MM.1S (cell line): Measurements from ENCODE around the gene MGARP.

Experiments
- DNase-seq: peaks from one replicate; pipeline ENCODE4 v3.0.0-alpha.2; 2015
- H2AFZ ChIP-seq: fragments of 300-600 bp; sonication (generic); 2 replicates; pipeline ENCODE4 v1.6.0; 2016; ENCODE audit warnings: antibody characterized with exemption, low read length
- H3F3A ChIP-seq: fragments of 300-600 bp; sonication (generic); 2 replicates; pipeline ENCODE4 v1.6.1; 2016; ENCODE audit warnings: mild to moderate bottlenecking, antibody characterized with exemption, low read length, moderate library complexity, mixed read lengths; ENCODE audit not compliant: insufficient read depth
- H3K27ac ChIP-seq: fragments of 300-600 bp; sonication (generic); 2 replicates; pipeline ENCODE4 v1.5.1; 2016; ENCODE audit warnings: mild to moderate bottlenecking, low read length
- H3K27me3 ChIP-seq: fragments of 300-600 bp; sonication (generic); replicated peaks from 2 replicates; pipeline ENCODE4 v1.6.0; 2016; ENCODE audit warnings: low read length; ENCODE audit not compliant: insufficient read depth
- H3K36me3 ChIP-seq: fragments of 300-600 bp; sonication (generic); replicated peaks from 2 replicates; pipeline ENCODE4 v1.6.1; 2016; ENCODE audit warnings: mild to moderate bottlenecking, low read length, mixed read lengths; ENCODE audit not compliant: insufficient read depth
- H3K4me1 ChIP-seq: fragments of 300-600 bp; sonication (generic); 2 replicates; pipeline ENCODE4 v1.6.1; 2016; ENCODE audit warnings: low read length, mixed read lengths
- H3K4me2 ChIP-seq: fragments of 300-600 bp; sonication (generic); 2 replicates; pipeline ENCODE4 v1.6.0; 2016; ENCODE audit warnings: low read depth, low read length
- H3K4me3 ChIP-seq: fragments of 300-600 bp; sonication (generic); 2 replicates; pipeline ENCODE4 v1.5.1; 2016; ENCODE audit warnings: low read length, mixed read lengths
- H3K79me2 ChIP-seq: fragments of 300-600 bp; sonication (generic); 2 replicates; pipeline ENCODE4 v1.6.1; 2016; ENCODE audit warnings: mixed run types, low read length, mixed read lengths
- H3K9ac ChIP-seq: fragments of 300-600 bp; sonication (generic); 2 replicates; pipeline ENCODE4 v1.6.1; 2016; ENCODE audit warnings: low read length, mixed read lengths
- H3K9me2 ChIP-seq: fragments of 300-600 bp; sonication (generic); replicated peaks from 2 replicates; pipeline ENCODE4 v1.6.1; 2016; ENCODE audit warnings: mild to moderate bottlenecking, low read length, mixed read lengths; ENCODE audit not compliant: insufficient read depth
- H3K9me3 ChIP-seq: fragments of 300-600 bp; sonication (generic); replicated peaks from 2 replicates; pipeline ENCODE4 v1.6.1; 2016; ENCODE audit warnings: mild to moderate bottlenecking, low read length, mixed read lengths; ENCODE audit not compliant: insufficient read depth
- H4K20me1 ChIP-seq: fragments of 300-600 bp; sonication (generic); 2 replicates; pipeline ENCODE4 v1.6.1; 2016; ENCODE audit warnings: mild to moderate bottlenecking, low read length, moderate library complexity, mixed read lengths; ENCODE audit not compliant: insufficient read depth
- EZH2 ChIP-seq: fragments of 300-600 bp; sonication (generic); optimal IDR thresholded peaks from 2 replicates; pipeline ENCODE3; 2017; ENCODE audit warnings: low read depth, mild to moderate bottlenecking, antibody characterized with exemption, low read length, mixed read lengths
- EZH2phosphoT487 ChIP-seq: fragments of 300-600 bp; sonication (generic); IDR thresholded peaks from 2 replicates; pipeline ENCODE4 v1.6.1; 2018; ENCODE audit warnings: antibody characterized with exemption, low read length
- TF ChIP-seq, protein P1 (sequence below): fragments of 300-600 bp; sonication (generic); IDR thresholded peaks from 2 replicates; pipeline ENCODE4 v1.5.1; 2016; ENCODE audit warnings: antibody characterized with exemption, low read length, mixed read lengths

Gene MGARP

GRCh38 chr4:139245590-139245989, 34.4 kb downstream of the MGARP start:
- no peaks in the 10 kb centered on the region for H3K27me3 ChIP-seq
- no peaks in the 10 kb centered on the region for H3K9me3 ChIP-seq
- H3K27ac ChIP-seq, result no peak overlapping the region
- DNase-seq, result no peak
- TF ChIP-seq, protein P1, sequence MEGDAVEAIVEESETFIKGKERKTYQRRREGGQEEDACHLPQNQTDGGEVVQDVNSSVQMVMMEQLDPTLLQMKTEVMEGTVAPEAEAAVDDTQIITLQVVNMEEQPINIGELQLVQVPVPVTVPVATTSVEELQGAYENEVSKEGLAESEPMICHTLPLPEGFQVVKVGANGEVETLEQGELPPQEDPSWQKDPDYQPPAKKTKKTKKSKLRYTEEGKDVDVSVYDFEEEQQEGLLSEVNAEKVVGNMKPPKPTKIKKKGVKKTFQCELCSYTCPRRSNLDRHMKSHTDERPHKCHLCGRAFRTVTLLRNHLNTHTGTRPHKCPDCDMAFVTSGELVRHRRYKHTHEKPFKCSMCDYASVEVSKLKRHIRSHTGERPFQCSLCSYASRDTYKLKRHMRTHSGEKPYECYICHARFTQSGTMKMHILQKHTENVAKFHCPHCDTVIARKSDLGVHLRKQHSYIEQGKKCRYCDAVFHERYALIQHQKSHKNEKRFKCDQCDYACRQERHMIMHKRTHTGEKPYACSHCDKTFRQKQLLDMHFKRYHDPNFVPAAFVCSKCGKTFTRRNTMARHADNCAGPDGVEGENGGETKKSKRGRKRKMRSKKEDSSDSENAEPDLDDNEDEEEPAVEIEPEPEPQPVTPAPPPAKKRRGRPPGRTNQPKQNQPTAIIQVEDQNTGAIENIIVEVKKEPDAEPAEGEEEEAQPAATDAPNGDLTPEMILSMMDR, result no peak
- TF ChIP-seq EZH2phosphoT487 (no peak), EZH2 (no peak)
- no peaks in the 10 kb centered on the region for H3K79me2 ChIP-seq
- no peak overlapping the region for H3K9ac ChIP-seq
- peaks cover 28% of the 10 kb centered on the region for H3K4me1 ChIP-seq
- H3K4me3 ChIP-seq, result no peak overlapping the region
- H3F3A ChIP-seq, result peaks cover 18% of the 10 kb centered on the region
- no peak overlapping the region for H2AFZ ChIP-seq
- no peak overlapping the region for H3K4me2 ChIP-seq
- no peaks in the 10 kb centered on the region for H4K20me1 ChIP-seq
- H3K9me2 ChIP-seq, result no peaks in the 10 kb centered on the region
- no peaks in the 10 kb centered on the region for H3K36me3 ChIP-seq

DNA sequence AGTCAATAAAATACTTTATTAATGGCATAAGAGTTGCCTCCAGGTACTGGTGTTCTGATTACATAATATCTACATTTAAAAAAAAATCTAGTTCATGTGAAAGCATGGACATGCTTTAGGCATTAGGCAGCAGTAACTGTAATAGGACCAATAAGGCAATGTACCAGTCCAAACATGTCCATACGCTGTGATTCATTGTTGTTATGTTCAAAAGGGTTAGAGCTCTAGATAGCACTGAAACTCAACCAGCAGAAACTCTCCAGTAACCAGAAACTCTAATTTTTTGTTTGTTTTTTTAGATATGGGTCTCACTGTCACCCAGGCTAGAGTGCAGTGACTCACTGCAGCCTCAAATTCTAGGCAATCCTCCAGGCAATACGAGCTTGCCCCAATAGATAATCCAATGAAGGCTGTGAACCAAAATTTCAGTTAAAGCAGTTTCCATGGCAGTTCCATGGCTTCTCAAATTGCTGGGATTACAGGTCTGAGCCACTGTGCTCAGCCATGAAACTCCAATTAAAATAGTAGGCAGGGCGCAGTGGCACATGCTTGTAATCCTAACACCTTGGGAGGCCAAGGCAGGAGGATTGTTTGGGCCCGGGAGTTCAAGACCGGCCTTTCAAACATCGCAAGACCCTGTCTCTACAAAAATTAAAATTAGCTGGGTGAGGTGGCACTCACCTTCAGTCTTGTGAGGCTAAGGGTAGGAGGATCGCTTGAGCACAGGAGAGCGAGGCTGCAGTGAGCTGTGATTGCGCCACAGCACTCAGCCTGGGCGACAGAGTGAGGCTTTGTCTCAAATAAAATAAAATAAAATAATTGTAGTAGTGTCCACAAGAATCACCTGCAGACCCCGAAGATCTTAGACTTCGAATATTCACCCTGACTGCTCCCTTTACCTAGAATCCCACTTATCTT, 36.3 kb downstream of the MGARP start:
- H3K36me3 ChIP-seq, result no peaks in the 10 kb centered on the region
- H3F3A ChIP-seq, result peaks cover 18% of the 10 kb centered on the region
- H3K27ac ChIP-seq, result peak overlapping the region; percentile 77

DNA sequence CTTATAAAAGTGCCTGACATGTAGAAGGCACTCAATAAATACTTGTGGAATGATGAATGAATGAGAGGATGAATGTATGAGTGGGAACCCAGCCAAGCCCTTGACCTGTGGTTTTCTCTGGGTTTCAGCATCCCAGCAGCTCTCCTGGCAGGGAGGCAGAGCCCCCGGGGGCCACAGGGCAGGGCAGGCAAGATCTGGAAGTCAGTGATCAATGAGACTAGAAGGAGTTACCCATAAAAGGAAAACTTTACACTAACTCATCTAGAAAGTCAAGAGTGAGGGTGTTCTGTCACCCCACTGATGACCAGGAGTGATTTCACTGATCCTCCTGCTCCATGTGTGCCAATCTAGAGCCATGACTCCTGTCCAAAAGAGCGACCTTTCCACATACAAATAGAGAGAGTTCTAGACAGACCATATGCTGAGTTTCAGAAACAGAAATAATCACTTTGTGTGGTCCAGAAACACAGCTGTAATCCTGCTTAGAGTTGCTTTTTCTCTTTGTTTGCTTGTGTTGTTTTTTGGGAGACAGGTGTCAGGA, 37.4 kb downstream of the MGARP start:
- H4K20me1 ChIP-seq, result no peaks in the 10 kb centered on the region
- DNase-seq, result peak; percentile 82
- peak overlapping the region; percentile 20 for H2AFZ ChIP-seq
- TF ChIP-seq EZH2 (no peak), EZH2phosphoT487 (no peak)
- TF ChIP-seq, protein P1, result no peak
- no peaks in the 10 kb centered on the region for H3K27me3 ChIP-seq
- H3K4me3 ChIP-seq, result no peak overlapping the region
- H3K9me2 ChIP-seq, result no peaks in the 10 kb centered on the region
- peaks cover 18% of the 10 kb centered on the region for H3F3A ChIP-seq
- H3K79me2 ChIP-seq, result no peaks in the 10 kb centered on the region
- no peak overlapping the region for H3K9ac ChIP-seq
- H3K27ac ChIP-seq, result peak overlapping the region; percentile 77; the same call in 1 of the 2 replicates
- H3K4me1 ChIP-seq, result peaks cover 28% of the 10 kb centered on the region
- no peaks in the 10 kb centered on the region for H3K36me3 ChIP-seq
- no peaks in the 10 kb centered on the region for H3K9me3 ChIP-seq
- H3K4me2 ChIP-seq, result peak overlapping the region; percentile 23; the same call in 1 of the 2 replicates

More for the DNA sequence above, 36.3 kb downstream of the MGARP start:
- Histone ChIP-seq H4K20me1 (no peaks in the 10 kb centered on the region), H3K9me3 (no peaks in the 10 kb centered on the region), H3K4me2 (peak overlapping the region; percentile 23), H2AFZ (no peak overlapping the region), H3K9ac (no peak overlapping the region), H3K9me2 (no peaks in the 10 kb centered on the region), H3K4me3 (no peak overlapping the region), H3K4me1 (peaks cover 28% of the 10 kb centered on the region), H3K79me2 (no peaks in the 10 kb centered on the region), H3K27me3 (no peaks in the 10 kb centered on the region)
- TF ChIP-seq, protein P1, result no peak
- no peak for TF ChIP-seq EZH2
- no peak for TF ChIP-seq EZH2phosphoT487
- DNase-seq, result peak; percentile 56
